Left ventricle myocardium inferior (tissue), 1 donor: ENCODE data around the gene FAM217B. TPM values are rescaled to one million over a fixed set of nuclear protein-coding genes. Genes with fewer than 3 reads are reported as not detected.

Source experiments
- DNase-seq: peaks from one replicate; pipeline ENCODE4 v3.0.0-alpha.2; 2020
- H3K27ac ChIP-seq: fragments of 200-600 bp; replicated peaks from 2 replicates; pipeline ENCODE4 v1.8.0; 2021
- H3K27me3 ChIP-seq: fragments of 200-600 bp; 2 replicates; pipeline ENCODE4 v1.8.0; 2021; ENCODE audit warnings: low read depth
- H3K36me3 ChIP-seq: fragments of 200-600 bp; 2 replicates; pipeline ENCODE4 v1.8.0; 2021
- H3K4me1 ChIP-seq: fragments of 200-600 bp; 2 replicates; pipeline ENCODE4 v1.8.0; 2021
- H3K4me3 ChIP-seq: fragments of 200-600 bp; 2 replicates; pipeline ENCODE4 v1.8.0; 2021; ENCODE audit warnings: mild to moderate bottlenecking, moderate library complexity
- H3K9me3 ChIP-seq: fragments of 200-600 bp; replicated peaks from 2 replicates; pipeline ENCODE4 v1.8.0; 2021
- intact Hi-C: fragments of 100-400 bp; cut with micrococcal nuclease; formaldehyde crosslinking; loops from one replicate; pipeline ENCODE4 v1.11.0; 2022
- total RNA-seq: library from RNA; stranded (reverse); fragmentation: NEBNext Ultra II Directional; extraction: Animal tissue kit (Norgen Biotek cat#: 25700); gene quantifications from one replicate; pipeline ENCODE4 v1.2.1, GENCODE V29; 2021
- TF ChIP-seq, protein P1 (sequence below): fragments of 200-600 bp; IDR thresholded peaks from 2 replicates; pipeline ENCODE4 v1.8.0; 2021; ENCODE audit warnings: antibody characterized with exemption, mild to moderate bottlenecking, borderline replicate concordance
- donor health status: DM: no; HTN: yes; CAD: no; lungs with severe emphysema.

FAM217B gene
- total RNA-seq, 1 donor from 2014 or later: 37.4 TPM

DNA sequence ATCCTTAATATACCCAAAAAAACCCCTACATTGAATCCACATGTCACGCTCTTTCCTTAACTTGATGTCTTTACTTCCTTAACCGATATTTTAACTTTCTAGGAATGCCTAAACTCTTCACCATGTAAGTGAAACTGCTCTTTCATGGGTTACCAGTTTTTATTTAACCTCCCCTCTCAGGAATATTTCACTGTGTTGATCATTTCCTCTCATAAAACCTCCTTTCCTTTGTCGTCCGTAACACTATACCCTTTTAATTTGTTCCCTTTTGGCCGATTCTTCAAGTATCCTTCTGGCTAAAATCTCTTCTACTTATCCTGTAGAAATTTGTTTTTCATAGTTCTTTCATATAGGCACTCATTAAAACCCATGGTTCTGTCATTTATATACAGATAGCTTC lies 31.3 kb upstream of the FAM217B start:
- H3K27me3 ChIP-seq: no peaks in the 10 kb centered on the region
- DNase-seq: no peak
- TF ChIP-seq, protein P1, sequence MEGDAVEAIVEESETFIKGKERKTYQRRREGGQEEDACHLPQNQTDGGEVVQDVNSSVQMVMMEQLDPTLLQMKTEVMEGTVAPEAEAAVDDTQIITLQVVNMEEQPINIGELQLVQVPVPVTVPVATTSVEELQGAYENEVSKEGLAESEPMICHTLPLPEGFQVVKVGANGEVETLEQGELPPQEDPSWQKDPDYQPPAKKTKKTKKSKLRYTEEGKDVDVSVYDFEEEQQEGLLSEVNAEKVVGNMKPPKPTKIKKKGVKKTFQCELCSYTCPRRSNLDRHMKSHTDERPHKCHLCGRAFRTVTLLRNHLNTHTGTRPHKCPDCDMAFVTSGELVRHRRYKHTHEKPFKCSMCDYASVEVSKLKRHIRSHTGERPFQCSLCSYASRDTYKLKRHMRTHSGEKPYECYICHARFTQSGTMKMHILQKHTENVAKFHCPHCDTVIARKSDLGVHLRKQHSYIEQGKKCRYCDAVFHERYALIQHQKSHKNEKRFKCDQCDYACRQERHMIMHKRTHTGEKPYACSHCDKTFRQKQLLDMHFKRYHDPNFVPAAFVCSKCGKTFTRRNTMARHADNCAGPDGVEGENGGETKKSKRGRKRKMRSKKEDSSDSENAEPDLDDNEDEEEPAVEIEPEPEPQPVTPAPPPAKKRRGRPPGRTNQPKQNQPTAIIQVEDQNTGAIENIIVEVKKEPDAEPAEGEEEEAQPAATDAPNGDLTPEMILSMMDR: no peak
- intact Hi-C loops: no loop called here
- no peaks in the 10 kb centered on the region for H3K4me1 ChIP-seq
- H3K36me3 ChIP-seq: peaks cover 2% of the 10 kb centered on the region
- H3K9me3 ChIP-seq: no peaks in the 10 kb centered on the region
- no peak overlapping the region for H3K4me3 ChIP-seq
- no peak overlapping the region for H3K27ac ChIP-seq

DNA sequence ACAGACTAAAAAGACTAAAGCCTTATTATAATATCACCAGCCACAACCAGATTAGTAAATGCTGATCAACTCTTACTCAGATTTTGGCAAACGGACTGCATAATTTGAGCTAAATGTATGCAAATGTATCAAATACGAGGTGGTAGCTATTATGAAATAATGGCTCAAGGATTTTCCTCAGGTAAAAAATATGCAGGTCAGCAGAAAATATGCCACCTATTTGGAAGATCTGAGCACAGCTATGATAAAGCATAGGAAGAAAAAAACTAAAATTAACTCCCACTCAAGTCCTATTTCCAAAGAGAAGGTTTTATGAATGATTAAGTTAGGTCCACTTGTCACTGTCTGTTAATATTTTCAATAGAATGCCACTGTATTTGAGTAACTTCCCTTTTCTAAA lies 29.1 kb upstream of the FAM217B start:
- Histone ChIP-seq H3K27ac (no peak overlapping the region), H3K4me1 (no peaks in the 10 kb centered on the region), H3K4me3 (no peak overlapping the region), H3K9me3 (no peaks in the 10 kb centered on the region), H3K27me3 (no peaks in the 10 kb centered on the region), H3K36me3 (peaks cover 3% of the 10 kb centered on the region)
- intact Hi-C loops: no loop called here
- TF ChIP-seq, protein P1: no peak
- DNase-seq: no peak

DNA sequence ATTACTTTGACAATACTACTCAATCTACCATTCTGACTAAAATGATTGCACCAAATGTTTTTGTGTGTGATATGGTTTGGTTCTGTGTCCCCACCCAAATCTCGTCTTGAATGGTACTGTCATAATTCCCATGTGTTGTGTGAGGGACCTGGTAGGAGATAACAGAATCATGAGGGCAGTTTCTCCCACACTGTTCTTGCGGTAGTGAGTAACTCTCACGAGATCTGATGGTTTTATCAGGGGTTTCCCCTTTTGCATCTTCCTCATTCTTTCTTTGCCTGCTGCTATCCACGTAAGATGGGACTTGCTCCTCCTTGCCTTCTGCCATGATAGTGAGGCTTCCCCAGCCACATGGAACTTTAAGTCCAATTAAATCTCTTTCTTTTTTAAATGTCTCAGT lies 27.6 kb upstream of the FAM217B start:
- Histone ChIP-seq H3K27me3 (no peaks in the 10 kb centered on the region), H3K4me1 (no peaks in the 10 kb centered on the region), H3K27ac (no peak overlapping the region), H3K9me3 (no peaks in the 10 kb centered on the region), H3K36me3 (peaks cover 3% of the 10 kb centered on the region), H3K4me3 (no peak overlapping the region)
- intact Hi-C loops: no loop called here
- DNase-seq: no peak
- TF ChIP-seq, protein P1: no peak

DNA sequence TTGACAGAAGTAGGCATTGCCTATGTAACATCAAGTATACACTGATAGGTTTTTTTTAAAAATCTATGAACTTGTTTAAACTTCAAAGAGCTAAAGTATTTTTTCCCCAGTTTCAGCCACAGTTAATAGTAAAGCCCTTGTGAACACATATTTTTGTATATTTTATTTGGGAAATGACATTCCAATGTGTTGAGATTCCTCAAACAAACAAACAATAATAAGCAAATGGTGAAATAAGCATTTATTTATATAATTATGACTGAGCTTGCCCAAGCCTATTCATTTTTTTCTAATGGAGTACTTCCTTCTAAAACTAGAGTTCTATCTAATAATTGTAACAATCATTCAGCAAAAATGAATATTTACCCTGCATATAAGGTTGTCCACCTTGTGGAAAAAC lies 19.2 kb upstream of the FAM217B start:
- H3K4me3 ChIP-seq: no peak overlapping the region
- H3K4me1 ChIP-seq: no peaks in the 10 kb centered on the region
- intact Hi-C loops: no loop called here
- H3K36me3 ChIP-seq: no peaks in the 10 kb centered on the region
- DNase-seq: no peak
- no peak overlapping the region for H3K27ac ChIP-seq
- TF ChIP-seq, protein P1: no peak
- H3K9me3 ChIP-seq: no peaks in the 10 kb centered on the region
- H3K27me3 ChIP-seq: no peaks in the 10 kb centered on the region

DNA sequence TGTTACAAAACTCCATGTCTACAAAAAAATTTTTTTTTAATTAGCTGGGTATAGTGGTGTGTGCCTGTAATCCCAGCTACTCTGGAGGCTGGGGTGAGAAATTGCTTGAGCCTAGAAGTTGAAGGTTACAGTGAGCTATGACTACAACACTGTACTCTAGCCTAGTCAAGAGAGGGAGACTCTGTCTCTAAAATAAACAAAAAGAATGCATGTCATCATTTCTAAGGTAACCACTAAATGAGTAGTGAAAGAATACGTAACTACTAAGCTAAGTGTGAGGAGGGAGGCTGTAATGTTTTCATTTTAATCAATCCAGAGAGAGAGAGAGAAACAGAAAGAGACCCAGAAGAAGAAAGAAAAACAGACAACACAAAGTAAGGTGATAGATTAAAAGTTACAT lies 16.7 kb upstream of the FAM217B start:
- Histone ChIP-seq H3K4me1 (no peaks in the 10 kb centered on the region), H3K27ac (no peak overlapping the region), H3K36me3 (no peaks in the 10 kb centered on the region), H3K9me3 (no peaks in the 10 kb centered on the region), H3K4me3 (no peak overlapping the region), H3K27me3 (no peaks in the 10 kb centered on the region)
- intact Hi-C loops: no loop called here
- TF ChIP-seq, protein P1: no peak
- DNase-seq: no peak

DNA sequence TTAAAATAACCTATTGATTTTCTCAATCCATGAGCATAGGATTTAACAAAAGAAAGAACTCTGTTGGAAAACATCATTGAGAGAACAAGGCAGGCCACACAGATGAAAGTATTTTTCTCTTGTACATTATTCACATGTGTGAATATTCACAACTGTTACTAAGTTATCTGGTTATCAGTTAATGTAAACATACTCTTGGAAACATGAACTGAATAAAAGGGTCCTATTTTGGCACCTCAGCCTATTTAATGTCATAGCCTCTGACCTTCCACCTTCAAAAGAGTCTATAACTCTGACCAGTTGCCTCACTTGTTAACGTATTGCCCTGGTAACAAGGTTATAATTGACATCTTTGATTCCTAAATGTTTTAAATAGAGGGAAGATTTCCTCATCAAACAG lies 14.8 kb upstream of the FAM217B start:
- H3K4me3 ChIP-seq: no peak overlapping the region
- DNase-seq: no peak
- intact Hi-C loops: no loop called here

More for the DNA sequence above, 14.8 kb upstream of the FAM217B start:
- Histone ChIP-seq H3K9me3 (no peaks in the 10 kb centered on the region), H3K4me1 (no peaks in the 10 kb centered on the region), H3K36me3 (no peaks in the 10 kb centered on the region), H3K27me3 (no peaks in the 10 kb centered on the region), H3K27ac (no peak overlapping the region)
- TF ChIP-seq, protein P1: no peak
